IMR-90 (cell line): Measurements from ENCODE around the gene CAMTA1. TPM values are rescaled to one million over a fixed set of nuclear protein-coding genes. Genes with fewer than 3 reads are reported as not detected.

ENCODE experiments used
- ATAC-seq: fragments of 200-7000 bp; cut with Tn5 transposase; 2 replicates; pipeline ENCODE4 v1.9.1; 2020; ENCODE audit warnings: low read depth, mild to moderate bottlenecking, moderate library complexity
- BruUV-seq: library from RNA; stranded (reverse); fragments of 400-500 nt; replicated peaks from 2 replicates; lab custom pipeline; 2021; lab: Mats Ljungman, UMichigan
- CTCF ChIA-PET: fragments of 300-600 bp; formaldehyde crosslinking; extraction: SDS; loops from one replicate; lab custom pipeline; 2021; ENCODE audit warnings: antibody characterized with exemption; lab: Yijun Ruan, JAX
- POLR2A ChIA-PET: fragments of 300-600 bp; sonication (Branson Sonifier 250); formaldehyde crosslinking; loops from one replicate; lab custom pipeline; 2022; ENCODE audit warnings: antibody characterized with exemption; ENCODE audit not compliant: unreplicated experiment; lab: Charles Lee
- DNase-seq: peaks from one replicate; pipeline ENCODE4 v3.0.0; 2013
- H2AFZ ChIP-seq: replicated peaks from 2 replicates; pipeline ENCODE3; 2013; ENCODE audit warnings: low read length, mild to moderate bottlenecking; ENCODE audit not compliant: poor library complexity
- H2AK5ac ChIP-seq: 2 replicates; pipeline ENCODE4 v1.6.1; 2013; ENCODE audit warnings: low read depth, low read length, inconsistent platforms
- H2AK9ac ChIP-seq: replicated peaks from 2 replicates; pipeline ENCODE3; 2013; ENCODE audit warnings: mild to moderate bottlenecking, low read depth, low read length, moderate library complexity; ENCODE audit not compliant: poor library complexity
- H2BK120ac ChIP-seq: 2 replicates; pipeline ENCODE4 v1.6.1; 2013; ENCODE audit warnings: low read depth, low read length, inconsistent platforms
- H2BK15ac ChIP-seq: 3 replicates; pipeline ENCODE4 v1.6.1; 2013; ENCODE audit warnings: low read depth, low read length, inconsistent platforms
- H2BK20ac ChIP-seq: 2 replicates; pipeline ENCODE4 v1.6.1; 2013; ENCODE audit warnings: low read depth, mild to moderate bottlenecking, inconsistent platforms, low read length, moderate library complexity
- H2BK5ac ChIP-seq: 2 replicates; pipeline ENCODE4 v1.6.1; 2013; ENCODE audit warnings: mild to moderate bottlenecking, low read depth, low read length, inconsistent platforms; ENCODE audit not compliant: poor library complexity, severe bottlenecking
- H3K14ac ChIP-seq: replicated peaks from 2 replicates; pipeline ENCODE4 v1.6.1; 2013; ENCODE audit warnings: low read depth, low read length, inconsistent platforms
- H3K18ac ChIP-seq: 2 replicates; pipeline ENCODE4 v1.6.1; 2013; ENCODE audit warnings: low read depth, low read length, control low read depth
- H3K23ac ChIP-seq: 2 replicates; pipeline ENCODE4 v1.6.1; 2013; ENCODE audit warnings: low read depth, low read length, inconsistent platforms
- H3K27ac ChIP-seq: 2 replicates; pipeline ENCODE4 v1.5.1; 2013; ENCODE audit warnings: mild to moderate bottlenecking, control low read depth, low read length; ENCODE audit not compliant: insufficient read depth
- H3K27me3 ChIP-seq: 2 replicates; pipeline ENCODE4 v1.6.1; 2013; ENCODE audit warnings: low read length; ENCODE audit not compliant: control insufficient read depth, insufficient read depth
- H3K36me3 ChIP-seq: 2 replicates; pipeline ENCODE4 v1.6.1; 2013; ENCODE audit warnings: low read length, mixed read lengths; ENCODE audit not compliant: control insufficient read depth, insufficient read depth
- H3K4ac ChIP-seq: 2 replicates; pipeline ENCODE4 v1.6.1; 2013; ENCODE audit warnings: low read depth, low read length, inconsistent platforms
- H3K4me1 ChIP-seq: 2 replicates; pipeline ENCODE4 v1.6.1; 2013; ENCODE audit warnings: low read length, mixed read lengths; ENCODE audit not compliant: control insufficient read depth, insufficient read depth
- H3K4me2 ChIP-seq: 2 replicates; pipeline ENCODE4 v1.6.1; 2013; ENCODE audit warnings: low read depth, mild to moderate bottlenecking, control low read depth, low read length, moderate library complexity
- H3K4me3 ChIP-seq: 2 replicates; pipeline ENCODE4 v1.5.1; 2013; ENCODE audit warnings: low read depth, mild to moderate bottlenecking, control low read depth, low read length, moderate library complexity; ENCODE audit not compliant: insufficient read depth
- H3K56ac ChIP-seq: 2 replicates; pipeline ENCODE4 v1.6.1; 2013; ENCODE audit warnings: low read length, inconsistent platforms; ENCODE audit not compliant: insufficient read depth; ENCODE audit errors: extremely low read depth
- H3K79me1 ChIP-seq, 2 experiments: 2 replicates each; pipeline ENCODE4 v1.6.1; 2013; ENCODE audit warnings: low read length in 2 of 2, inconsistent platforms in 1 of 2, low read depth in 1 of 2
- H3K9ac ChIP-seq: 2 replicates; pipeline ENCODE4 v1.6.1; 2013; ENCODE audit warnings: low read depth, low read length, control low read depth
- H3K9me1 ChIP-seq: 2 replicates; pipeline ENCODE4 v1.6.1; 2013; ENCODE audit warnings: low read length, inconsistent platforms; ENCODE audit not compliant: insufficient read depth
- H3K9me3 ChIP-seq: 2 replicates; pipeline ENCODE4 v1.6.1; 2013; ENCODE audit warnings: low read length; ENCODE audit not compliant: control insufficient read depth, insufficient read depth
- H4K20me1 ChIP-seq: 2 replicates; pipeline ENCODE4 v1.6.1; 2013; ENCODE audit warnings: low read length, inconsistent platforms; ENCODE audit not compliant: insufficient read depth
- H4K5ac ChIP-seq: 2 replicates; pipeline ENCODE4 v1.6.1; 2013; ENCODE audit warnings: mild to moderate bottlenecking, low read depth, low read length, control low read depth
- H4K8ac ChIP-seq, 2 experiments: 2 replicates each; pipeline ENCODE4 v1.6.1; 2013; ENCODE audit warnings: low read depth in 2 of 2, low read length in 2 of 2, control low read depth in 1 of 2, inconsistent platforms in 1 of 2
- H4K91ac ChIP-seq: 2 replicates; pipeline ENCODE4 v1.6.1; 2013; ENCODE audit warnings: low read depth, low read length, inconsistent platforms; ENCODE audit not compliant: insufficient read depth
- BHLHE40 ChIP-seq: fragments of 150-350 bp; IDR thresholded peaks from 2 replicates; pipeline ENCODE4 v1.6.1; 2016; ENCODE audit warnings: mild to moderate bottlenecking, low read depth, low read length
- CEBPB ChIP-seq: IDR thresholded peaks from 2 replicates; pipeline ENCODE4 v1.6.1; 2012; ENCODE audit warnings: low read depth, low read length, improper control_type of control experiment
- CHD1 ChIP-seq: IDR thresholded peaks from 2 replicates; pipeline ENCODE4 v1.6.1; 2012; ENCODE audit warnings: low read depth, low read length, improper control_type of control experiment
- CTCF ChIP-seq: conservative IDR thresholded peaks from 2 replicates; pipeline ENCODE4 v1.5.1; 2012; ENCODE audit warnings: mild to moderate bottlenecking, low read depth, low read length, improper control_type of control experiment
- ELK1 ChIP-seq: fragments of 150-350 bp; IDR thresholded peaks from 2 replicates; pipeline ENCODE4 v1.6.1; 2016; ENCODE audit warnings: low read depth, mild to moderate bottlenecking, low read length, moderate library complexity, borderline replicate concordance
- FOS ChIP-seq: fragments of 150-350 bp; IDR thresholded peaks from 2 replicates; pipeline ENCODE4 v1.6.1; 2016; ENCODE audit warnings: low read depth, low read length
- MAZ ChIP-seq: IDR thresholded peaks from 2 replicates; pipeline ENCODE4 v1.6.1; 2012; ENCODE audit warnings: low read depth, mild to moderate bottlenecking, low read length, improper control_type of control experiment, moderate library complexity, borderline replicate concordance
- MXI1 ChIP-seq: IDR thresholded peaks from 2 replicates; pipeline ENCODE4 v1.6.1; 2012; ENCODE audit warnings: low read depth, mild to moderate bottlenecking, low read length, moderate library complexity, borderline replicate concordance
- RCOR1 ChIP-seq: IDR thresholded peaks from 2 replicates; pipeline ENCODE4 v1.6.1; 2012; ENCODE audit warnings: mild to moderate bottlenecking, low read length, improper control_type of control experiment; ENCODE audit not compliant: insufficient replicate concordance
- RFX5 ChIP-seq: IDR thresholded peaks from 2 replicates; pipeline ENCODE4 v1.8.0; 2012; ENCODE audit warnings: low read depth, mild to moderate bottlenecking, low read length, moderate library complexity
- USF2 ChIP-seq: fragments of 150-350 bp; IDR thresholded peaks from 2 replicates; pipeline ENCODE4 v1.6.1; 2017; ENCODE audit warnings: mild to moderate bottlenecking, antibody characterized with exemption, low read length, low read depth
- WGBS, 2 experiments: methylation state at CpG; one replicate each; pipeline versions ENCODE4 v1.1.5 to v1.1.7; 2013; ENCODE audit warnings: missing lambda C conversion rate in 2 of 2; ENCODE audit not compliant: insufficient read length in 1 of 2; ENCODE audit errors: extremely low coverage in 2 of 2; 5-methylcytosine and 5-hydroxymethylcytosine counted together
- dilution Hi-C: fragments of 300-500 bp; cut with HindIII; formaldehyde crosslinking; loops from one replicate; pipeline ENCODE4 v1.14.3; 2018; ENCODE audit warnings: low sequenced_read_pairs; ENCODE audit not compliant: unreplicated experiment
- in situ Hi-C: fragments of 300-500 bp; cut with MboI; formaldehyde crosslinking; loops from 3 replicates; pipeline ENCODE4 v1.14.3; 2019; ENCODE audit warnings: low sequenced_read_pairs, inconsistent platforms, mixed read lengths
- intact Hi-C: fragments of 100-400 bp; cut with micrococcal nuclease; formaldehyde crosslinking; loops from 2 replicates; pipeline ENCODE4 v1.10.0; 2022
- polyA plus RNA-seq, 3 experiments: library from polyadenylated mRNA; depleted of rRNA; stranded (reverse); fragments of >200 nt; gene quantifications; 2 replicates each; pipeline ENCODE4 v1.2.3, GENCODE V29; 2012; ENCODE audit warnings: low replicate concordance in 1 of 3
- total RNA-seq: library from RNA; depleted of rRNA; stranded (reverse); fragments of >200 nt; gene quantifications from 2 replicates; pipeline ENCODE4 v1.2.3, GENCODE V29; 2012

CAMTA1 gene
- total and polyA plus RNA-seq, 2 of the 4 experiments (the other 2 are of a cell fraction), result 35.5 to 74.3 TPM

GRCh38 chr1:7596126-7596965 is 811.1 kb downstream of the CAMTA1 start:
- H3K56ac ChIP-seq, result no peak overlapping the region
- H2BK5ac ChIP-seq, result no peak overlapping the region
- no peaks in the 10 kb centered on the region for H3K36me3 ChIP-seq
- dilution Hi-C loops, result no loop called here
- in situ Hi-C loops, result no loop called here
- H2AK9ac ChIP-seq, result no peak overlapping the region
- no peak overlapping the region for H4K5ac ChIP-seq
- peaks cover 15% of the 10 kb centered on the region for H3K27me3 ChIP-seq
- no TSS peak for BruUV-seq
- H2BK20ac ChIP-seq, result no peak overlapping the region
- no peak overlapping the region for H2AFZ ChIP-seq
- H3K27ac ChIP-seq, result no peak overlapping the region
- no peaks in the 10 kb centered on the region for H3K9me1 ChIP-seq
- H2BK15ac ChIP-seq, result no peak overlapping the region
- H3K23ac ChIP-seq, result no peak overlapping the region
- no peak overlapping the region for H2AK5ac ChIP-seq
- H3K4me1 ChIP-seq, result no peaks in the 10 kb centered on the region
- H3K9me3 ChIP-seq, result no peaks in the 10 kb centered on the region
- ChIA-PET CTCF (no interaction called here), POLR2A (no interaction called here)
- no peak overlapping the region for H3K18ac ChIP-seq
- no peak overlapping the region for H3K4me2 ChIP-seq
- H3K14ac ChIP-seq, result no peak overlapping the region
- H3K4ac ChIP-seq, result no peak overlapping the region
- H3K79me1 ChIP-seq, result no peaks in the 10 kb centered on the region
- 44% methylated on average over 7 of the region's 10 CpGs; no CpG with 5 or more reads in 1 of the 2 experiments for WGBS, 2 experiments
- H4K8ac ChIP-seq, result no peak overlapping the region
- ATAC-seq (no peak), DNase-seq (no peak)
- H2BK120ac ChIP-seq, result no peak overlapping the region
- TF ChIP-seq ELK1, result no peak
- no peak for TF ChIP-seq RFX5
- no peak for TF ChIP-seq BHLHE40
- TF ChIP-seq USF2, result no peak
- TF ChIP-seq CTCF, result no peak
- no peak for TF ChIP-seq MAZ
- TF ChIP-seq CHD1, result no peak
- no peak for TF ChIP-seq FOS
- TF ChIP-seq RCOR1, result no peak
- no peak for TF ChIP-seq CEBPB
- no peak for TF ChIP-seq MXI1
- H4K20me1 ChIP-seq, result no peaks in the 10 kb centered on the region
- intact Hi-C loops, result no loop called here
- no peak overlapping the region for H4K91ac ChIP-seq
- H3K9ac ChIP-seq, result no peak overlapping the region
- no peak overlapping the region for H3K4me3 ChIP-seq
